DOHH2 (cell line): ENCODE results near the gene MASP1.
"Not testable (repeated sequence)": the region's sequence is repeated elsewhere in the genome, so short reads cannot be mapped to it uniquely, and the experiment has no call there.

Experiments used
- H3F3A ChIP-seq: fragments of 200-600 bp; sonication (generic), shearing (Covaris generic); 2 replicates; pipeline ENCODE4 v1.6.0; 2016; ENCODE audit warnings: antibody characterized with exemption, mild to moderate bottlenecking; ENCODE audit not compliant: control insufficient read depth, insufficient read depth
- H3K27ac ChIP-seq: fragments of 200-600 bp; sonication (generic); 2 replicates; pipeline ENCODE4 v1.5.1; 2014; ENCODE audit warnings: low read depth, mild to moderate bottlenecking, low read length, moderate library complexity
- H3K27me3 ChIP-seq: fragments of 200-600 bp; sonication (generic); 2 replicates; pipeline ENCODE4 v1.6.1; 2014; ENCODE audit warnings: mild to moderate bottlenecking, low read length, mixed read lengths; ENCODE audit not compliant: control insufficient read depth
- H3K36me3 ChIP-seq: fragments of 200-600 bp; sonication (generic); 2 replicates; pipeline ENCODE4 v1.6.1; 2014; ENCODE audit warnings: mild to moderate bottlenecking, low read length, moderate library complexity, mixed read lengths; ENCODE audit not compliant: control insufficient read depth
- H3K4me1 ChIP-seq: fragments of 200-600 bp; sonication (generic); 2 replicates; pipeline ENCODE4 v1.6.1; 2014; ENCODE audit warnings: mild to moderate bottlenecking, low read length, mixed read lengths; ENCODE audit not compliant: control insufficient read depth
- H3K4me2 ChIP-seq: fragments of 200-600 bp; sonication (generic); 2 replicates; pipeline ENCODE4 v1.6.0; 2014; ENCODE audit warnings: mild to moderate bottlenecking, low read length, moderate library complexity
- H3K4me3 ChIP-seq: fragments of 200-600 bp; sonication (generic); 2 replicates; pipeline ENCODE4 v1.5.1; 2014; ENCODE audit warnings: mild to moderate bottlenecking, low read length, mixed read lengths
- H3K79me2 ChIP-seq: fragments of 200-600 bp; sonication (generic); 2 replicates; pipeline ENCODE4 v1.6.1; 2014; ENCODE audit warnings: mild to moderate bottlenecking, low read length, mixed read lengths; ENCODE audit not compliant: control insufficient read depth
- H3K9me2 ChIP-seq: fragments of 200-600 bp; sonication (generic); replicated peaks from 2 replicates; pipeline ENCODE4 v1.6.1; 2014; ENCODE audit warnings: mild to moderate bottlenecking, low read length, mixed read lengths; ENCODE audit not compliant: control insufficient read depth
- H3K9me3 ChIP-seq: fragments of 200-600 bp; sonication (generic); 2 replicates; pipeline ENCODE4 v1.6.1; 2014; ENCODE audit warnings: antibody characterized with exemption, low read length, mixed read lengths; ENCODE audit not compliant: control insufficient read depth, insufficient read depth
- H4K20me1 ChIP-seq: fragments of 200-600 bp; sonication (generic); 2 replicates; pipeline ENCODE4 v1.6.0; 2014; ENCODE audit warnings: low read depth, mild to moderate bottlenecking, antibody characterized with exemption, low read length, moderate library complexity; ENCODE audit not compliant: control insufficient read depth, insufficient read depth
- CTCF ChIP-seq: fragments of 200-600 bp; sonication (generic); IDR thresholded peaks from one replicate; pipeline ENCODE4 v1.5.1; 2014; ENCODE audit warnings: antibody characterized with exemption, mild to moderate bottlenecking, low read depth, low read length; ENCODE audit not compliant: poor library complexity, severe bottlenecking
- EZH2phosphoT487 ChIP-seq: fragments of 200-600 bp; sonication (generic); IDR thresholded peaks from 2 replicates; pipeline ENCODE4 v1.6.1; 2017; ENCODE audit warnings: borderline replicate concordance, mild to moderate bottlenecking, antibody characterized with exemption, low read length, moderate library complexity, mixed read lengths

The MASP1 gene

GRCh38 chr3:187243933-187244524 is 47.5 kb downstream of the MASP1 start:
- H3K79me2 ChIP-seq, result no peaks in the 10 kb centered on the region
- H3K36me3 ChIP-seq, result no peaks in the 10 kb centered on the region
- no peaks in the 10 kb centered on the region for H3K9me2 ChIP-seq
- H3K4me3 ChIP-seq, result no peak overlapping the region
- H3K27ac ChIP-seq, result no peak overlapping the region
- TF ChIP-seq EZH2phosphoT487, result no peak
- no peak for TF ChIP-seq CTCF
- peaks cover 24% of the 10 kb centered on the region for H3K27me3 ChIP-seq
- no peak overlapping the region for H3K4me2 ChIP-seq
- H3F3A ChIP-seq, result no peaks in the 10 kb centered on the region
- peaks cover 6% of the 10 kb centered on the region for H3K4me1 ChIP-seq
- H3K9me3 ChIP-seq, result no peaks in the 10 kb centered on the region; the same call in 1 of the 2 replicates
- H4K20me1 ChIP-seq, result no peaks in the 10 kb centered on the region

GRCh38 chr3:187242900-187243299 is 48.6 kb downstream of the MASP1 start:
- H3K27me3 ChIP-seq, result peaks cover 24% of the 10 kb centered on the region
- H3K9me2 ChIP-seq, result no peaks in the 10 kb centered on the region
- H3K4me1 ChIP-seq, result peaks cover 6% of the 10 kb centered on the region
- no peaks in the 10 kb centered on the region for H3F3A ChIP-seq
- H4K20me1 ChIP-seq, result no peaks in the 10 kb centered on the region
- no peak overlapping the region for H3K4me3 ChIP-seq
- no peaks in the 10 kb centered on the region for H3K36me3 ChIP-seq
- no peak overlapping the region for H3K27ac ChIP-seq
- H3K9me3 ChIP-seq, result no peaks in the 10 kb centered on the region; the same call in 1 of the 2 replicates
- H3K79me2 ChIP-seq, result no peaks in the 10 kb centered on the region
- TF ChIP-seq CTCF (no peak), EZH2phosphoT487 (no peak)
- no peak overlapping the region for H3K4me2 ChIP-seq

- Histone ChIP-seq H4K20me1 (no peaks in the 10 kb centered on the region), H3K4me3 (no peak overlapping the region), H3K9me2 (no peaks in the 10 kb centered on the region), H3K27ac (no peak overlapping the region), H3K36me3 (no peaks in the 10 kb centered on the region), H3F3A (no peaks in the 10 kb centered on the region), H3K4me2 (no peak overlapping the region), H3K79me2 (no peaks in the 10 kb centered on the region), H3K27me3 (peaks cover 24% of the 10 kb centered on the region), H3K9me3 (no peaks in the 10 kb centered on the region; the same call in 1 of the 2 replicates), H3K4me1 (peaks cover 4% of the 10 kb centered on the region)
- TF ChIP-seq EZH2phosphoT487 (no peak), CTCF (no peak)
These were observed 49.1 kb downstream of the MASP1 start for GRCh38 chr3:187242435-187242834.

GRCh38 chr3:187238835-187239234 is 52.7 kb downstream of the MASP1 start:
- H3K9me2 ChIP-seq, H3K4me3 ChIP-seq, H3F3A ChIP-seq, H3K9me3 ChIP-seq, H3K27me3 ChIP-seq, H3K36me3 ChIP-seq, H3K79me2 ChIP-seq, H4K20me1 ChIP-seq, H3K4me1 ChIP-seq, H3K27ac ChIP-seq, H3K4me2 ChIP-seq: not testable (repeated sequence)
